ENCODE results near the gene NCKAP5.

NCKAP5 gene

GRCh38 chr2:132725148-132725547 lies 843.1 kb downstream of the NCKAP5 start:
- H3K27me3 ChIP-seq (ENCODE audit: insufficient read depth, poor library complexity, severe bottlenecking) = no peaks in the 10 kb centered on the region
- TF ChIP-seq SPI1 (IDR thresholded peaks at IDR 0.05; ENCODE audit: borderline replicate concordance, low read depth) (no peak), REST (IDR thresholded peaks at IDR 0.05; ENCODE audit: insufficient replicate concordance, low read depth) (no peak), CTCF (IDR thresholded peaks at IDR 0.05; ENCODE audit: insufficient read depth, low read length) (no peak), GABPA (IDR thresholded peaks at IDR 0.05; ENCODE audit: low read depth) (no peak), POLR2AphosphoS5 (IDR thresholded peaks at IDR 0.05; ENCODE audit: low read depth) (no peak)
- DNase-seq (ENCODE audit: low read depth in 1 of 2, low spot score in 1 of 2) = no peak
- H3K27ac ChIP-seq (replicated peaks) = no peak overlapping the region
- H3K4me3 ChIP-seq (replicated peaks; ENCODE audit: insufficient read depth, low read length) = no peak overlapping the region

GRCh38 chr2:132721938-132722337 lies 846.3 kb downstream of the NCKAP5 start:
- no peak for DNase-seq (ENCODE audit: low read depth in 1 of 2, low spot score in 1 of 2)
- H3K27me3 ChIP-seq (ENCODE audit: insufficient read depth, poor library complexity, severe bottlenecking) = no peaks in the 10 kb centered on the region
- no peak overlapping the region for H3K4me3 ChIP-seq (replicated peaks; ENCODE audit: insufficient read depth, low read length)
- no peak overlapping the region for H3K27ac ChIP-seq (replicated peaks)
- TF ChIP-seq SPI1 (IDR thresholded peaks at IDR 0.05; ENCODE audit: borderline replicate concordance, low read depth) (no peak), POLR2AphosphoS5 (IDR thresholded peaks at IDR 0.05; ENCODE audit: low read depth) (no peak), GABPA (IDR thresholded peaks at IDR 0.05; ENCODE audit: low read depth) (no peak), CTCF (IDR thresholded peaks at IDR 0.05; ENCODE audit: insufficient read depth, low read length) (no peak)

GRCh38 chr2:132720393-132720792 lies 847.9 kb downstream of the NCKAP5 start:
- Histone ChIP-seq H3K4me3 (replicated peaks; ENCODE audit: insufficient read depth, low read length) (no peak overlapping the region), H3K27me3 (ENCODE audit: insufficient read depth, poor library complexity, severe bottlenecking) (no peaks in the 10 kb centered on the region), H3K27ac (replicated peaks) (no peak overlapping the region)
- DNase-seq (ENCODE audit: low read depth in 1 of 2, low spot score in 1 of 2) = no peak
- TF ChIP-seq POLR2AphosphoS5 (IDR thresholded peaks at IDR 0.05; ENCODE audit: low read depth) (no peak), GABPA (IDR thresholded peaks at IDR 0.05; ENCODE audit: low read depth) (no peak), CTCF (IDR thresholded peaks at IDR 0.05; ENCODE audit: insufficient read depth, low read length) (no peak)

DNA sequence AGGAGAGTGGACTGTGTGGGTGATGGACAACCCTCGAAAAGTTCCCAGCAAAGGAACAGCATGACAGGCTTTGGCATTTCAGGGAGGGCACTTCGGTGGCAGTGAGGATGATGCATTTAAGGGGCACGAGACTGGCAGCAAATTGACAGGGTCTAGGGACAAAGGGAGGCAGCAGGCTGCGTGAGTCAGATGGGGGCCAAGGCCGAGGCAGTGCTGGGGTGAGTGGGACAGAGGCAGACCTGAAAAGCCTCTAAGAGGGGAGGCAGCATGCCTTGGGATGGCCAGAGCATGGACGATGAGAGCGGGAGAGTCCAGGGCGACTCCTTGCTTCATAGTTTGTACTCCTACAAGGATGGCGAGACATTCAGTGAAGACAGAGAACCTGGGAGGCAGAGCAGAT lies 848.8 kb downstream of the NCKAP5 start:
- H3K4me3 ChIP-seq (replicated peaks; ENCODE audit: insufficient read depth, low read length) = no peak overlapping the region
- TF ChIP-seq REST (IDR thresholded peaks at IDR 0.05; ENCODE audit: insufficient replicate concordance, low read depth) (no peak), POLR2AphosphoS5 (IDR thresholded peaks at IDR 0.05; ENCODE audit: low read depth) (no peak), SPI1 (IDR thresholded peaks at IDR 0.05; ENCODE audit: borderline replicate concordance, low read depth) (no peak), CTCF (IDR thresholded peaks at IDR 0.05; ENCODE audit: insufficient read depth, low read length) (no peak), GABPA (IDR thresholded peaks at IDR 0.05; ENCODE audit: low read depth) (no peak)
- DNase-seq (ENCODE audit: low read depth in 1 of 2, low spot score in 1 of 2) = no peak
- no peaks in the 10 kb centered on the region for H3K27me3 ChIP-seq (ENCODE audit: insufficient read depth, poor library complexity, severe bottlenecking)
- H3K27ac ChIP-seq (replicated peaks) = no peak overlapping the region

Measured in HL-60 (cell line).